ENCODE results near the gene GSC2. TPM values are rescaled to one million over a fixed set of nuclear protein-coding genes. Genes with fewer than 3 reads are reported as not detected.

GSC2 gene
- total and polyA plus RNA-seq, 4 donors = not detected

DNA sequence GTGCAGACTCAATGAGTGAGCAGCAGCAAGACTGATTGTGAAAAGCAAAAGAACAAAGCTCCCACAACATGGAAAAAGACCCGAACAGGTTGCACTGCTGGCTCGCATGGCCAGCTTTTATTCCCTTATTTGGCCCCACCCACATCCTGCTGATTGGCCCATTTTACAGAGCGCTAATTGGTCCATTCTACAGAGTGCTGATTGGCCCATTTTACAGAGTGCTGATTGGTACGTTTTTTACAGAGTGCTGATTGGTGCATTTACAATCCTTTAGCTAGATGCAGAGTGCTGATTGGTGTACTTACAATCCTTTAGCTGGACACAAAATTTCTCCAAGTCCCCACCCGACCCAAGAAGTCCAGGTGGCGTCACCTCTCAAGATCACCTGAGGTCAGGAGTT is 43.8 kb upstream of the GSC2 start (continued):
- TF ChIP-seq, protein P1, sequence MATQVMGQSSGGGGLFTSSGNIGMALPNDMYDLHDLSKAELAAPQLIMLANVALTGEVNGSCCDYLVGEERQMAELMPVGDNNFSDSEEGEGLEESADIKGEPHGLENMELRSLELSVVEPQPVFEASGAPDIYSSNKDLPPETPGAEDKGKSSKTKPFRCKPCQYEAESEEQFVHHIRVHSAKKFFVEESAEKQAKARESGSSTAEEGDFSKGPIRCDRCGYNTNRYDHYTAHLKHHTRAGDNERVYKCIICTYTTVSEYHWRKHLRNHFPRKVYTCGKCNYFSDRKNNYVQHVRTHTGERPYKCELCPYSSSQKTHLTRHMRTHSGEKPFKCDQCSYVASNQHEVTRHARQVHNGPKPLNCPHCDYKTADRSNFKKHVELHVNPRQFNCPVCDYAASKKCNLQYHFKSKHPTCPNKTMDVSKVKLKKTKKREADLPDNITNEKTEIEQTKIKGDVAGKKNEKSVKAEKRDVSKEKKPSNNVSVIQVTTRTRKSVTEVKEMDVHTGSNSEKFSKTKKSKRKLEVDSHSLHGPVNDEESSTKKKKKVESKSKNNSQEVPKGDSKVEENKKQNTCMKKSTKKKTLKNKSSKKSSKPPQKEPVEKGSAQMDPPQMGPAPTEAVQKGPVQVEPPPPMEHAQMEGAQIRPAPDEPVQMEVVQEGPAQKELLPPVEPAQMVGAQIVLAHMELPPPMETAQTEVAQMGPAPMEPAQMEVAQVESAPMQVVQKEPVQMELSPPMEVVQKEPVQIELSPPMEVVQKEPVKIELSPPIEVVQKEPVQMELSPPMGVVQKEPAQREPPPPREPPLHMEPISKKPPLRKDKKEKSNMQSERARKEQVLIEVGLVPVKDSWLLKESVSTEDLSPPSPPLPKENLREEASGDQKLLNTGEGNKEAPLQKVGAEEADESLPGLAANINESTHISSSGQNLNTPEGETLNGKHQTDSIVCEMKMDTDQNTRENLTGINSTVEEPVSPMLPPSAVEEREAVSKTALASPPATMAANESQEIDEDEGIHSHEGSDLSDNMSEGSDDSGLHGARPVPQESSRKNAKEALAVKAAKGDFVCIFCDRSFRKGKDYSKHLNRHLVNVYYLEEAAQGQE (IDR thresholded peaks at IDR 0.05) = no peak

DNA sequence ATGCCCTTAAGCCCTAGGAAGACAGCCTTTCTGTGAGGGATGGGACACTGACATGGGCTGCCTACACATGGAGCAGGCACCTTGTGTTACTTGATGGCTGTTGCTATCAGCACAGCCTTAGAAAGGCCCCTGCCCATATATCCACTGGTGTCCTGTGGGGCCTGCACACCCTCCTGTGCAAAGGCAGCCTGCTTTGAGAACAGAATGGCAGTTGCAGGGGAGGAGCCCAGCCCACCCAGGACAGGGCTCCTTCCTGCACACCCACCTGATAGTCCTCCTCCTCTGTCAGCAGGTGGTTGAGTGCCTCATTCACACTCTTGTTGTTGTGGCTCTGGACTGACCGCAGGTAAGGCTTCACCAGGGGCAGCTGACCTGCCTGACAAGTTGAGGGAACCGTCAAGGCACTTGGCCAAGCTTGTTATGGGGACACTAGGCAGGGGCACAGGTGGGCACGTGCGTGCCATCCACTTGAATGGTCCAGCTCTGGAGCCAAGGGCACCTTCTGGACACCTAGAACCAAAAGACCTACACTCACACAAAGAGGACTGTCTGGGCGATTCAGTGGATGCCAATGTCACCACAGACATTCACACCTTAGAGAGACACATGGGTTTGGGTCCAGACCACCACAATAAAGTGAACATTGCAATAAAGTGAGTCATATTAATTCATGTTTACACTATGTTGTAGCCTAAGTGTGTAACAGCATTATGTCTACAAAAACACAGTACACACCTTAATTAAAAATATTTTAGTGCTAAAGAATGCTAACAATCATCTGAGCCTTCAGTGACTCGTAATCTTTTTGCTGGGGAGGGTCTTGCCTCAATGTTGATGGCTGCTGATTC is 37.8 kb upstream of the GSC2 start:
- Histone ChIP-seq H3K36me3 (ENCODE audit: control insufficient read depth in 4 of 4, insufficient read depth in 3 of 4, low read depth in 1 of 4, low read length in 3 of 4) (peaks cover 0 to 4% (median 1%) of the 10 kb centered on the region in 4 donors), H3K4me1 (ENCODE audit: control insufficient read depth in 4 of 4, insufficient read depth in 4 of 4, low read length in 3 of 4) (no peaks in the 10 kb centered on the region), H3K27me3 (ENCODE audit: control insufficient read depth in 4 of 4, insufficient read depth in 4 of 4, low read length in 3 of 4) (no peaks in the 10 kb centered on the region), H3K9me3 (ENCODE audit: control insufficient read depth in 4 of 4, low read length in 3 of 4) (no peaks in the 10 kb centered on the region), H3K27ac (ENCODE audit: low read depth in 1 of 2, low read length in 2 of 2) (no peak overlapping the region), H3K4me3 (ENCODE audit: low read depth in 1 of 3, low read length in 3 of 3) (no peak overlapping the region), H3K9ac (ENCODE audit: low read depth in 1 of 2, low read length in 2 of 2) (no peak overlapping the region)
- no peak for DNase-seq (ENCODE audit: low spot score)
- WGBS = 95% methylated on average over 6 of the region's 6 CpGs
- TF ChIP-seq SP1 (IDR thresholded peaks at IDR 0.05) (no peak), RAD21 (IDR thresholded peaks at IDR 0.05) (no peak), JUND (IDR thresholded peaks at IDR 0.05) (no peak), HNF4G (IDR thresholded peaks at IDR 0.05) (no peak), NR2F2 (IDR thresholded peaks at IDR 0.05) (no peak), TAF1 (conservative IDR thresholded peaks at IDR 0.05) (no peak), HNF4A (conservative IDR thresholded peaks at IDR 0.05) (no peak), FOXA1 (IDR thresholded peaks at IDR 0.05) (no peak), FOXA2 (IDR thresholded peaks at IDR 0.05) (no peak)
- TF ChIP-seq, protein P2, sequence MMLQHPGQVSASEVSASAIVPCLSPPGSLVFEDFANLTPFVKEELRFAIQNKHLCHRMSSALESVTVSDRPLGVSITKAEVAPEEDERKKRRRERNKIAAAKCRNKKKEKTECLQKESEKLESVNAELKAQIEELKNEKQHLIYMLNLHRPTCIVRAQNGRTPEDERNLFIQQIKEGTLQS (IDR thresholded peaks at IDR 0.05) = no peak
- TF ChIP-seq, protein P3, sequence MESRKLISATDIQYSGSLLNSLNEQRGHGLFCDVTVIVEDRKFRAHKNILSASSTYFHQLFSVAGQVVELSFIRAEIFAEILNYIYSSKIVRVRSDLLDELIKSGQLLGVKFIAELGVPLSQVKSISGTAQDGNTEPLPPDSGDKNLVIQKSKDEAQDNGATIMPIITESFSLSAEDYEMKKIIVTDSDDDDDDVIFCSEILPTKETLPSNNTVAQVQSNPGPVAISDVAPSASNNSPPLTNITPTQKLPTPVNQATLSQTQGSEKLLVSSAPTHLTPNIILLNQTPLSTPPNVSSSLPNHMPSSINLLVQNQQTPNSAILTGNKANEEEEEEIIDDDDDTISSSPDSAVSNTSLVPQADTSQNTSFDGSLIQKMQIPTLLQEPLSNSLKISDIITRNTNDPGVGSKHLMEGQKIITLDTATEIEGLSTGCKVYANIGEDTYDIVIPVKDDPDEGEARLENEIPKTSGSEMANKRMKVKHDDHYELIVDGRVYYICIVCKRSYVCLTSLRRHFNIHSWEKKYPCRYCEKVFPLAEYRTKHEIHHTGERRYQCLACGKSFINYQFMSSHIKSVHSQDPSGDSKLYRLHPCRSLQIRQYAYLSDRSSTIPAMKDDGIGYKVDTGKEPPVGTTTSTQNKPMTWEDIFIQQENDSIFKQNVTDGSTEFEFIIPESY (IDR thresholded peaks at IDR 0.05) = no peak
- TF ChIP-seq, protein P4, sequence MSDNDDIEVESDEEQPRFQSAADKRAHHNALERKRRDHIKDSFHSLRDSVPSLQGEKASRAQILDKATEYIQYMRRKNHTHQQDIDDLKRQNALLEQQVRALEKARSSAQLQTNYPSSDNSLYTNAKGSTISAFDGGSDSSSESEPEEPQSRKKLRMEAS (IDR thresholded peaks at IDR 0.05) = no peak

DNA sequence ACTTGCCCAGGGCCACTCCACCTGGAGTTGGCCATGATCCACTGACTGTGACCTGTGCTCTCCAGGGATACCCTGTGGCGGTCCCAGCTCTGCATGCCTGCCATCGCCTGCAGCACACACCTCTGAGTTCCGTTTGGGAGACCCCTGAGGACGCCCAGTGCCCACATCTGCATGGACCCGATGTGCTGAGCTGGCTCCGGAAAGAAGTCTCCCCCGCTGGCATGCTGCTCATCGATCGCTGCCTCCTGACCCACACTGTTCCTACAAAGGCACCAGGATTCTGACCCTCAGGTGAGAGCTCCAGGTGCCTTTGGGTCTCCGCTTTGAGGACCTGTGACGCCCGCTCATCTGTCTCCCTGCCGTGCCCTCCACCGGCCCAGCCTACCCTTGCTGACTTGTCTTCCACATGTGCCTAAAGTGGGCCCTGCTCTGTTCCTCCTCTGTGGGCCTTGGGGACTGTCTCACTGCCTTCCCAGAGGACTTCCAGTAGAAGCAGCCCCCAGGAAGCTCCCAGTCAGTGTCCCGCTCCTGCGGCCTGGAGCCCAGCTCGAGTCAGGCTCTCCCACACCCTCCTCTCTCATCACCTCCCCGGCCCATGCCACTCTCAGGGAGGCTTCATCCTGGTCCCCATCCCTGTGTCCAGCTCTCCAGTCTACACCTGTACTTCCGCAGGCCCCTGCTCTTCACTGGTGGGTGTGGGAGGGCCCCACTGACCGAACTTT is 34.3 kb upstream of the GSC2 start:
- H3K36me3 ChIP-seq (ENCODE audit: control insufficient read depth in 4 of 4, insufficient read depth in 3 of 4, low read depth in 1 of 4, low read length in 3 of 4) = peaks cover 0 to 3% (median 1%) of the 10 kb centered on the region in 4 donors
- H3K27me3 ChIP-seq (ENCODE audit: control insufficient read depth in 4 of 4, insufficient read depth in 4 of 4, low read length in 3 of 4) = no peaks in the 10 kb centered on the region
- no peak overlapping the region for H3K4me3 ChIP-seq (ENCODE audit: low read depth in 1 of 3, low read length in 3 of 3)
- H3K9me3 ChIP-seq (ENCODE audit: control insufficient read depth in 4 of 4, low read length in 3 of 4) = no peaks in the 10 kb centered on the region
- DNase-seq (ENCODE audit: low spot score) = no peak
- H3K27ac ChIP-seq (ENCODE audit: low read depth in 1 of 2, low read length in 2 of 2) = no peak overlapping the region
- H3K9ac ChIP-seq (ENCODE audit: low read depth in 1 of 2, low read length in 2 of 2) = no peak overlapping the region
- 93% methylated on average over 20 of the region's 20 CpGs for WGBS
- H3K4me1 ChIP-seq (ENCODE audit: control insufficient read depth in 4 of 4, insufficient read depth in 4 of 4, low read length in 3 of 4) = peaks cover 3 to 12% (median 8%) of the 10 kb centered on the region in 4 donors
- TF ChIP-seq HNF4G (IDR thresholded peaks at IDR 0.05) = no peak
- TF ChIP-seq, protein P1 (IDR thresholded peaks at IDR 0.05) = no peak
- no peak for TF ChIP-seq FOXA2 (IDR thresholded peaks at IDR 0.05)
- TF ChIP-seq, protein P2 (IDR thresholded peaks at IDR 0.05) = no peak
- no peak for TF ChIP-seq YY1 (IDR thresholded peaks at IDR 0.05)
- TF ChIP-seq NR2F2 (IDR thresholded peaks at IDR 0.05) = no peak
- TF ChIP-seq, protein P5, sequence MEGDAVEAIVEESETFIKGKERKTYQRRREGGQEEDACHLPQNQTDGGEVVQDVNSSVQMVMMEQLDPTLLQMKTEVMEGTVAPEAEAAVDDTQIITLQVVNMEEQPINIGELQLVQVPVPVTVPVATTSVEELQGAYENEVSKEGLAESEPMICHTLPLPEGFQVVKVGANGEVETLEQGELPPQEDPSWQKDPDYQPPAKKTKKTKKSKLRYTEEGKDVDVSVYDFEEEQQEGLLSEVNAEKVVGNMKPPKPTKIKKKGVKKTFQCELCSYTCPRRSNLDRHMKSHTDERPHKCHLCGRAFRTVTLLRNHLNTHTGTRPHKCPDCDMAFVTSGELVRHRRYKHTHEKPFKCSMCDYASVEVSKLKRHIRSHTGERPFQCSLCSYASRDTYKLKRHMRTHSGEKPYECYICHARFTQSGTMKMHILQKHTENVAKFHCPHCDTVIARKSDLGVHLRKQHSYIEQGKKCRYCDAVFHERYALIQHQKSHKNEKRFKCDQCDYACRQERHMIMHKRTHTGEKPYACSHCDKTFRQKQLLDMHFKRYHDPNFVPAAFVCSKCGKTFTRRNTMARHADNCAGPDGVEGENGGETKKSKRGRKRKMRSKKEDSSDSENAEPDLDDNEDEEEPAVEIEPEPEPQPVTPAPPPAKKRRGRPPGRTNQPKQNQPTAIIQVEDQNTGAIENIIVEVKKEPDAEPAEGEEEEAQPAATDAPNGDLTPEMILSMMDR (IDR thresholded peaks at IDR 0.05; ENCODE audit: low read depth, low read length, missing input control) = no peak
- no peak for TF ChIP-seq TAF1 (conservative IDR thresholded peaks at IDR 0.05)
- TF ChIP-seq HNF4A (conservative IDR thresholded peaks at IDR 0.05) = no peak
- TF ChIP-seq EGR1 (IDR thresholded peaks at IDR 0.05; ENCODE audit: low read depth in 2 of 2) = no peak

Data from liver (tissue), 9 donors.